Muscle of back (tissue), 13 donors: Measurements from ENCODE around the gene POLR2L. TPM values are rescaled to one million over a fixed set of nuclear protein-coding genes. Genes with fewer than 3 reads are reported as not detected.

Source experiments
- DNase-seq, 3 donors: peaks; one replicate each; pipeline versions ENCODE4 v3.0.0 to v3.0.0-alpha.2; 2013
- long read RNA-seq, 9 donors: transcript quantifications; one replicate each; lab custom pipeline, GENCODE V29; 2026
- polyA plus RNA-seq, 10 donors: library from polyadenylated mRNA; unstranded; fragments of 120-200 nt; gene quantifications; one replicate each; pipeline ENCODE4 v1.2.1, GENCODE V29; 2013; ENCODE audit not compliant: insufficient read length in 10 of 10

POLR2L gene
- polyA plus RNA-seq, result 100 to 1,000 TPM in 6 of 10 donors, 10 to 100 TPM in 4; 69.6 to 159 (median 104) TPM
- long read RNA-seq, donor 1, transcript POLR2L-201 (2 exons, 892 nt), result major isoform, 122 of 323 reads
- long read RNA-seq, donor 1, partial matches to known transcripts, result 134 of 323 reads
- long read RNA-seq, donor 1, other reads (novel, unspliced or antisense), result 67 of 323 reads
- long read RNA-seq, donor 2, transcript POLR2L-201 (2 exons, 892 nt), result major isoform, 134 of 227 reads
- long read RNA-seq, donor 2, partial matches to known transcripts, result 38 of 227 reads
- long read RNA-seq, donor 2, other reads (novel, unspliced or antisense), result 55 of 227 reads
- long read RNA-seq, donor 3, partial matches to known transcripts, result 0 of 1 reads
- long read RNA-seq, donor 3, other reads (novel, unspliced or antisense), result 0 of 1 reads
- long read RNA-seq, donor 4, transcript POLR2L-201 (2 exons, 892 nt), result major isoform, 132 of 132 reads
- long read RNA-seq, donor 4, partial matches to known transcripts, result 0 of 132 reads
- long read RNA-seq, donor 4, other reads (novel, unspliced or antisense), result 0 of 132 reads
- long read RNA-seq, donor 5, transcript POLR2L-201 (2 exons, 892 nt), result major isoform, 276 of 276 reads
- long read RNA-seq, donor 5, partial matches to known transcripts, result 0 of 276 reads
- long read RNA-seq, donor 5, other reads (novel, unspliced or antisense), result 0 of 276 reads
- long read RNA-seq, donor 6, transcript POLR2L-201 (2 exons, 892 nt), result major isoform, 165 of 165 reads
- long read RNA-seq, donor 6, partial matches to known transcripts, result 0 of 165 reads
- long read RNA-seq, donor 6, other reads (novel, unspliced or antisense), result 0 of 165 reads
- long read RNA-seq, donor 7, transcript POLR2L-201 (2 exons, 892 nt), result major isoform, 96 of 256 reads
- long read RNA-seq, donor 7, partial matches to known transcripts, result 121 of 256 reads
- long read RNA-seq, donor 7, other reads (novel, unspliced or antisense), result 39 of 256 reads
- long read RNA-seq, donor 8, transcript POLR2L-201 (2 exons, 892 nt), result major isoform, 153 of 153 reads
- long read RNA-seq, donor 8, partial matches to known transcripts, result 0 of 153 reads
- long read RNA-seq, donor 8, other reads (novel, unspliced or antisense), result 0 of 153 reads
- long read RNA-seq, donor 9, transcript POLR2L-201 (2 exons, 892 nt), result major isoform, 18 of 18 reads
- long read RNA-seq, donor 9, partial matches to known transcripts, result 0 of 18 reads
- long read RNA-seq, donor 9, other reads (novel, unspliced or antisense), result 0 of 18 reads

DNA sequence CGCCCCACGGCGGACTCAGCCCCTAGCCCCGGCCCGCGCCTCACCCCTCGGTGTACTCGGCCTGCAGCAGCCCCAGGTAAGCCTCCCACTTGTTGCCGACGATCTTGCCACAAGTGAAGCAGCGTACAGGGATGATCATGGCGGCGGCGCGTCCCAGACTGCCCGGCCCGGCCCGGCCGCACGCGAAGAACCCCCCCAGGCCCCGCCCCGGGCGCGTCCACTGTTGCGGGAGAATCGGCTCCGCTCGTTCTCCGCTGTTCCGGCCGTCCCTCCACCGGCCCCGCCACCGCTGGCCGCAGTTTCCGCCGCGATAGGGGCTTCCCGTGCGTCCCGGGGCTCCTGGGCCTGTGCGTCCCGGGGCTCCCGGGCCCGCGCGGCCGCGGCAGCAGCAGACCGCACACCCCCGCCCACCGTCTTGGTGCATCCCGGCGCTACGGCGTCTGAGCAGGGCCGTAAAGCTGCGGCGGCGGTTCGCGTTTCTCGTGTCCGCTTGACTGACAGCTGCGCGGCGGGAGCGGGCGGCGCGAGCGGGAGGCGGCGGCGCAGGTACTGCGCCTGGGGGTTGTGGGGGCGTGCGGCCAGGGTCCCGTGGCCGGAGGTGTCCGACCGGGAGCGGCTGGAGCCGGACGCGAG, at the start of gene POLR2L, which contains the start of gene TSPAN4:
TSS of gene POLR2L (minus strand) at position 160 of the 633 bp plus-strand sequence. CDS start at position 139, 21 bp downstream.
TSS of gene TSPAN4 (plus strand) at position 483 of the 633 bp plus-strand sequence. CDS start 7,453 bp downstream, outside the sequence.
- peak; percentile 88 to 96 (median 91) for DNase-seq

DNA sequence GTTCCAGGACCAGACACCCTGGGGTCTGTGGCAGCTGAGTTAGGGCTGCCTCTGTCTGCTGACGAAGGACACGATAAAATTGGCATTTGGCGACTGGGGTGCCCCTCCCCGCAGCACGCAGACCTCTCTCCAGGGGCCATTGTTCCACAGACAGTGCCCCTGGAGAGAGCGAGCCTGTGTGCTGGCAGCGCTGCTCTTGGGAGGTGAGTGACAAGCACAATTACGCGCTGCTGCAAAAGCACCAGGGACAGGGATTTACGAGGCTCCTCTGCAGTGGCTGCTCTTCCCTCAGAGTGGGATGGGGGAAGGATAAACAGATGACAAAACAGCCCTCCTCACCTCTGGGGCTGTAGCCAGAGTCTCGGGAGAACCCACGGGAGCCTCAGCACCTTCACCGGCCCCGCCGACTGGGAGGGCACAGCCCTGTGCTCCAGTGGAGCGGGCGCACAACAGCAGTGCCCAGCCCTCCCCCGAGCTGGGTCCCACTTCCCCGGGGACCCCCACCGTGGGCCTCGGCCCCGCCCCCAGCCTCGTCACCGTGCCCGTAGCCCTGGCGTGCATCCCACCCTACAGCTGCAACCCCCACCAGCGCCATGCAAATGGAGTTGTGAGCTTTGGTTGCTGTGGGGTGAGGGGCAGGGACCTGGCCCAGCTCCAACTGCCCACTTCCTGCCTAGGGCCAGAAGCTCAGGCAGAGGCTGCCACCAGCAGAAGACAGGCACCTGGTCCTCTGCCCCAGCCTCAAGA, 48.6 kb upstream of the POLR2L start:
- peak in 1 of 3 donors; percentile 26 for DNase-seq

DNA sequence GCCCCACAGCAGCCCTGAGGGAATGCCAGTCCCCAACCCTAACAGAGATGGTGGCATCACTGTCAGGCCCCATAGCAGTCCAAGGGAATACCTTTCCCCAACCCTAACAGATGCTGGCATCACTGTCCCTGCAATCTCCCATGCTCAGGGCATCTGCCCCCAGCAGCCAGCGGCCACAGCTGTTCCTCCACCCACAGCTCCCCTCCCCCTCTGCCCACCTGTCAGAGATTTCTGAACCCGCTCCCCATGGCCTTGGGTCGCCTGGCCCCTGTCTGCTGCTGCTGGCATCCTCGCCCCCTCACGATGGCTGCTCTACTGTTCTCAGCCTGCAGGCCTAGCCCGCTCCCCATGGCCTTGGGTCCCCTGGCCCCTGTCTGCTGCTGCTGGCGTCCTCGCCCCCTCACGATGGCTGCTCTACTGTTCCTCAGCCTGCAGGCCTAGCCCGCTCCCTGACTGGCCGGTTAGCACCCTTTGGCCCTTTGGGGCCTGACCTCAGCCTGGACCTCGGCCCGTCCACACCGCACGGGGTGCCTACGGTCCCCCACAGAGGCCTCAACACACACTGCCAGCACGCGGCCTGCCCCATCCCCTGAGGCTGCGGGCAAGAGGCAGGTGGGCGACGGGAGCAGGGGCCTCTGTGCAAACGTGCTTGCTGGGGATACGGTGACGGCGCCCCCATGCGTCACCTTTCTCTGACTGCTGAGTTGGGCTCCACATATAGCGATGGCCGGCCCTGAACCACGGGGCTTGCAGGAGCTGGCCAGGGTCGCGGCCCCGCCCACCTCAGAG, 47.6 kb upstream of the POLR2L start:
- peak in 1 of 3 donors; percentile 41 for DNase-seq

DNA sequence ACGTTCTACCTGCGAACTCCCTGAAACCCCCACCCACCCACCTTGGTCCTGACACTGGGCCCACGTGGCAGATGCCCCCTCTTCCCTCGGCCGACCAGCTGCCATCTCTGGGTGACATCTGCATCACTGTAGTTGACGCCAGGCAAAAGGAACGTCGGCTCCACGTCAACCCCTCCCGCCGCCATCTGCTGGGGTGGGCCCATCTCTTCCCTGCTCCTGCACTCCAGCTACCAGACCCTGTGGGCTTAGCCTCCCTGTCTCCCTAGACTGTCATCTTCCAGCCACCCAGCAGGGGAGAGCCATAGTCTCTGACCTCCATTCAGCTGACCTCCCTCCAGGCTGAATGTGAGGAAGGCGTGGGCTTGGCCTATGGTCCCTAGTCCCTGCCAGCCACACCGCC, 46.9 kb upstream of the POLR2L start:
- peak in 1 of 3 donors; percentile 34 for DNase-seq

DNA sequence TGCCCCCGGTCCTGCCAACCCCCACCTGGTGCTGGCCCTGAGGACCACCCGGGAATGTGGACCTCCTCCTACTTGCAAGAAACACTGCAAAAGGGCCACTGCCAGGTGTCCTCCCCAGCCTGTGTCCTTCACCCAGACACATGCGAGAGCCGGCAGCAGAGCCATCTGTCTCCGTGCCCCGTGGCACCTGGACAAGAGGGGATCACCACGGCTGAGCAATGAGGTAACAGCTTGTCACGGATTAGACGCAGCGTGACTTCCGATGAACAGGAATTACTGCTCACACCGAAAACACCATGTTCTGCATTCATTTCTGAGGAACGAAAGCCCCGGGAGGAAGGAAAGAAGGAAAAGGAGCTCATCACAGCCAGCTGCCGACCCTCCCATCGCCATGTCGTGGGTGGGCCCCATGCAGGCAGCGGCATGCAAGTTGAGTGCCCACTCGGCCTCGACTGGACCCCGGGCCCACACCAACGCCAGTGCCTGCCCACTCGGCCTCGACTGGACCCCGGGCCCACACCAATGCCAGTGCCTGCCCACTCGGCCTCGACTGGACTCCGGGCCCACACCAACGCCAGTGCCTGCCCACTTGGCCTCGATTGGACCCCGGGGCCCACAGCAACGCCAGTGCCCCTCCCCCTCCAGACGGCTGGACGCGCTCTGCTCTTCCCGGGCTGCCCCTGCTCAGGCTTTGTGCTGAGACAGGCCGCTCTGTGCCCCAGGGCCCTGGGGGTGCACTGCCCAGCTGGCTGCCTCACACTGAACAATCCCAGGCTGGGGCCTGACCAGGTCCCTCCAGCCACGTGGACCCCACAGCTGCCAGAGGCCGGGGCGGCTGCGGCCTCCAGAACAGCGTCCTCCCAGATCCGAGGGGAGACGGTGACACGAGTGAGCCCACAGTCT, 46.2 kb upstream of the POLR2L start:
- peak in 1 of 3 donors; percentile 35 for DNase-seq

DNA sequence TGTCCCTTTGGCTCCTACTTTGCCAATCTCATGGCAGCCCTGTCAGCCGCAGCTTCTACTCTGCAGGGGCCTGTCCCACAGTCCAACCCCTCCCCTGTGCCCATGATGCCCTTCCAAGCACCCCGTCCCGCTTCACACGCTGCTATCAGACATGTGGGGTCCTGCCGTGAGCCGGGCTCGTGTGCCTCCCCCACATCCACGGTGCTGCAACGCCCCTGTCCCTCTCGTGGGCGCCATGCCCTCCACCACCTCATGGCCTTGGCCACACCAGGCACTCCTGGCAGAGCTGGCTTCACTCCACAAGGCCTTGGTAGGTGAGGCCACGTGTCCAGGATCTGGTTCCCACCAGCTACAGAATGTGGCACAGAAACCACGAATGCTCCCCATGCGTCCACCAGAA, 45.3 kb upstream of the POLR2L start:
- no peak for DNase-seq

DNA sequence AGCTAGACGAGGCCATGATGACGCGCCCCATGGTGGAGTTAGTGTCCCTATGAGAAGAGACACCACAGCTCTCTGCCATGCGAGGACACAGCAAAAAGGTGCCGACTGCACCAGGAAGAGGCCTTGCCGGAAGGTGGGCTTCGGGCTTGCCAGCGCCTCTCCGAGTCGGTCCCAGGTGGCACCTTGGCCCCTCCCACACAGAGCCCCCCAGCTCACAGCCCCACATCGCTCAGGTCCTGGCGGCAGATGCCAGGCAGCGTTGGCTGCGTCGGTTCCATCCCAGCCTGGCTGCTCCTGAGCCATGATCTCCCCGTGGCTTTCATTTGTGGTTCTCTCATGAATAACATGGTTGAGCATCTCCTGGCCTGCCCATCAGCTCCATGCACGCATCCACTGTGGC, 44.2 kb upstream of the POLR2L start:
- no peak for DNase-seq

DNA sequence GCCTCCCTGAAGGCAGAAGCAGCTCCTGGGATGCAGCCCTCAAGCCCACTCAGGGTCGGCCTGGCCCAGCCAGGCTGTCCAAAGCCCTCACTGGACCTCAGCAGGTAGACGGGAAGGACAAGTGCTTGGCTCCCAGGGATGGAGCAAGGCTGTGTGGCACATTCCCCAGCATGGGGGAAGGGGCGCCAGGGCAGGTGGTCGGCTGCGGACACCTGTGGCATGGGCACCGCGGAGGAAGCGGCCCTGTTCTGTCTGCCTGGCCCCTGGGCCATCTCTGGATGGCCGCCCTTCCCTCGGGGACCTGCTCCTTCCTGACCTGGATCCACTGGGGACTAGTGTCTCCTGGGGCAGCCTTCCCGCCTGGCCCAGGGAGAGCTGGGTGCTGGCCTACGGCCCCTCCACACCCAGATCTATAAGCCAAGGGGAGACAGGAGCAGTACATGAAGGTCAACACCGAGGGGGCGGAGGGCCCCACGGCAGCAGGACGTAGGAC, 42.3 kb upstream of the POLR2L start:
- DNase-seq, result no peak

DNA sequence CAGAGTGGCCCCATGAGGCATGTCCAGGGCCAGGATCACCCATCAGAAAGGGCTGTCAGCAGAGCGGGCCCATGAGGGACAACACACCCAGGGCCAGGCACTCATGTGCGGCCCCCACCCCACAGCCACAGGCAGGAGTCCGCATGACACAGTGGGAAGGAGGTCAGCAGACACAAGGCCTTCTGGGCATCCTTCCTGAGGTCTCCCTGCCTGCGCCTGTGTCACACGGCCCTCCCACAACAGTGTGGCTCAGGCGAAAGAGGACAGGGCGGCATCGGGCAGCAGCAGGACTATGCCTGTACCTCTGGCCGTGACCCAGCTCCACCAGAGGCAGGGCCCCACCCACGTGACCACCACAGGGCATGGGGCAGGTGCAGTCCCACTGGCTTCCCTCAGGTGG, 41.2 kb upstream of the POLR2L start:
- no peak for DNase-seq

DNA sequence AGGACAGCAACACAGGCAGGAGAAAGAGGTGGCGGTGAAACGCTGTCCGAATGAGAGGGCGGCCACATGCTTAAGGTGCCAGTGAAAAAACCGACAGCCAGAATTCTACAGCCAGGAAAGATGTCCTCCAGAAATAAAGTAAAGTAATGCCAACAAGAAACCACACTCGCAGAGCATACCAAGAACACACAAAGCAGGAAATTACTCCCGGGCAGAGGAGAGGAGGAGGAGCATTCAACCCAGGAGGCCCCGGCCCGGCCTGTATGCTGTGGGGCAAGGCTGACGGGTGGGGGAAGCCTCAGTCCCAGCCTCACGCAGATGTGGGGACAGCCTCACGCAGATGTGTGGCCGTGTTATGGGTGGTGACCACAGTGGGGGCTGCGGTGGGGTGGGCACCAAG, 40.3 kb upstream of the POLR2L start:
- no peak for DNase-seq

DNA sequence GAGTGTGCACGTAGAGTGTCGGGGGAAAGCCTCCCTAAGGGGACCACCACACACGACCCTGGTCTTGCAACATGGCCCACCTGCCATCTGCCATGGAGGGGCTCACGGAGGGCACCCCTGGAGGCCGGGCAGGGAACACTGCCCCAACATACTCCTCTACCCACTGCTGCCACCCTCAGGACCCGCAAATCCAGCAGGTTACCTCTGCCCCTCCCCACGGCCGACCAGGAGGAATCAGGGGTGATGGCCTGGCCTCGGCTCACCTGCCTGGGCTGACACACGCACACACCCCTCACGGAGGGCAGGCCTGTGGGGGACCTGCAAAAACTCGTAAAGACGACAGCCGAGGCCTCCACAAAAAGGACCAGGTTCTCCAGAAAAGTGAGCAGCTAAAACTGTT, 38.1 kb upstream of the POLR2L start:
- DNase-seq, result no peak

DNA sequence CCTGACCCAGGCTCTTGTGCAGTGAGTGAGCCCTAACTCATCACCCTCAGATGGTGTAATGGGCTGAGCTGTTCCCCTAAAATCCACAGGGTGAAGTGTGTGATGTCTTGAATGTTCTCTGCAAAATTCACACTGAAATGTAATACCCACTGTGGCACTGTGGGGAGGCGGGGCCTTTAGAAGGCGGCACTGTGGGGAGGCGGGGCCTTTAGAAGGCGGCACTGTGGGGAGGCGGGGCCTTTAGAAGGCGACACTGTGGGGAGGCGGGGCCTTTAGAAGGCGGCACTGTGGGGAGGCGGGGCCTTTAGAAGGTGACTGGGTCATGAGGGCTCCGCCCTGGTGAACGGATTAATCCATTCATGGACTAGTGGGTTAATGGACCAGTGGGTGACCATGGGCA, 35.2 kb upstream of the POLR2L start:
- DNase-seq, result no peak

DNA sequence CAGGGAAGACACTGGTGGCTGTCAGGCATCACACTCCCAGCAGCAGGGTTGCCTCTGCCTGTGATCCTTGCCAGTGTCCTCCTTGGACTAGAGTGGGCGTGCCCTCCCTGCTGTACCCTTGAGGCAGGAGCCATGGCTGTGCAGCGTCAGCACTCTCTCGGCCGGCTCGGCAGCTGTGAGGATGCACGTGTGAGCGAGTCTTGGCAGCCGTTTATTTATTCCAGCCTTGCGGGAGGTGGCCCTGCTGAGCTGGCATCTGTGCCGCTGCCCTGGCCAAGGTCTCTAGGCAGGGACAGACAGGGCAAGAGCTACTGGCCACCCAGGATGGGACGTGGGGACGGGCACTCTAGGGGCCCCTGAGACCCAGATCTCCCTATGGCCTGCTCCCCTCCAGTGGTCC, 34.2 kb upstream of the POLR2L start:
- peak in 2 of 3 donors; percentile 49 to 62 for DNase-seq

DNA sequence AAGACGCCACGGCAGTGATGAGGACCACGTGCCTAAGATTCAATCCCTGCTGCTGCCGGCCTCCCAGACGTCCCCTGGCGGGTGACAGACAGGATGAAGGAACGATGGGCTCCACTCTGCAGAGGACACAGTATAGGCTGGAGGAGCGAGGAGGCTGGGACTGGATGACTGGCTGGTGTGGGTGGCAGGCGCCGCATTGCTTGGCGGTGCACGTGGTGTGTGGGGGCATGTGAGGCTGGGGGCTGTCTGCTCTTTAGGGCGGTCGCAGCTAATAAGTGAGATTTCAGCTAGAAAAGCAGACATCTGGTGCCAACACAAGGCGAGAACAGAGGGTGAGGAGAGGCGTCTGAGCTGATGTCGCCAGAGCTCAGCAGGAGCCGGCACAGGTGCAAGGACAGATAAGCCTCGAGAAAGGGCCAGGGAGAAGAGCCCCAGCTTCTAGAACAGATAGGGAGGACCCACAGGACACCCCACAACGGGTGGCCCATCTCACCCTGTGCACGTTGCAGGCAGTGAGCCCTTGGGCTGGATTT, 33.5 kb upstream of the POLR2L start:
- no peak for DNase-seq

DNA sequence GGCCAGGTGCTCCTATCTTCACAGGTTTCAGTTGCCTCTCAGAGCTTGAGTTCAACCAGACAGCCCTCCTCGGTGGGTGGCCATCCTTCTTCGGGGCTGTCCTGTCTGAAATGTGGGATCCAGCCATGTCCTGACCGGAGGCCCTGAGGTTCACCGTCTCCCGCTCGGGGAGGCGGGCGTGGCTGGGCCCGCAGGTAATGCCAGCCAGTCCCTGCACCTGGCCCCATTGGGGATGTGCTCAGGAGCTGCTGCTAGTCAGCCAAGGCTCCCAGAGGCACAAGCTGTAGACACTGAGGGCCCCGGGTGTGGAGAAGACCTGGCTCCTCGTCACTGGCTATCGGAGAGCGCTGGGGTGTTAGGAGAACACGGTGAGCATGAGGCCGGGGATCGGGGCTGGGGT, 32.9 kb upstream of the POLR2L start:
- DNase-seq, result no peak

DNA sequence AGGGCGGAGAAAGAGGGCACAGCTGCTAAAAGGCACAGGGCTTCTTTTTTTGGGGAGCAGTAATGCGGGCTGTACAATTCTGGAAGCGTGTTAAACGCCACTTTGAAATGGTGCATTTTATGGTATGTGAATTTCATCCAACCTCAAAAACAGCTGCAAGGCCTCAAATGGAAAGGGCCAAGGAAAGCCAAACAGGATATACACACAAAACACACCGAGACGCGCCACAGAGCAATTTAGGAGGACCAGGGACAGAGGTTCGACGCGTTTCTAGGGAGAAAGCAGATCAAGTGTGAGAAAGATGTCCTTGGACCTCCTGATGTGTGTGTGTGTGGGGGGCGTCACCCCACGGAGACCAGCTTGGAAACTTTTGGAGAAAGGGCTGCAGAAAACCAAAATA, 31.4 kb upstream of the POLR2L start:
- DNase-seq, result peak in 1 of 3 donors; percentile 75

DNA sequence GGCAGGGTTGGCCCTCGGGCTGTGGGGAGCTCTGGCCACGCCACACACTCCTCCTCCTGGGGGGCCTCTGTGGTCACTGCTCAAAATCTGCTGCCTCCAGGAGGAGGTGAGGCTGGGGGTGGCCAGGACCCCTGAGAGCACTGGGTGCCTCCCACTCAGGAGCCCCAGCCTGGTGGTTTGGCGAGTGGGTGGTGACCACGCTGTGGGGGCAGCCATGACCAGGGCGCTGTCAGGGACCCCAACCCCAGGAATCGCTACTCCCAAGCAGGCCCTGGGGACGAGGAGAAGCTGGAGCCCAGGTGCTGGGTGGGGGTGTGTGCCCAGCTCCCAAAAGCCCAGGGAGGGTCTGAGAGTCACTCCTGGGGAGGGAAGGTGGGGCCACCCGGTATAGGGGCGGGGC, 30.5 kb upstream of the POLR2L start:
- DNase-seq, result no peak

DNA sequence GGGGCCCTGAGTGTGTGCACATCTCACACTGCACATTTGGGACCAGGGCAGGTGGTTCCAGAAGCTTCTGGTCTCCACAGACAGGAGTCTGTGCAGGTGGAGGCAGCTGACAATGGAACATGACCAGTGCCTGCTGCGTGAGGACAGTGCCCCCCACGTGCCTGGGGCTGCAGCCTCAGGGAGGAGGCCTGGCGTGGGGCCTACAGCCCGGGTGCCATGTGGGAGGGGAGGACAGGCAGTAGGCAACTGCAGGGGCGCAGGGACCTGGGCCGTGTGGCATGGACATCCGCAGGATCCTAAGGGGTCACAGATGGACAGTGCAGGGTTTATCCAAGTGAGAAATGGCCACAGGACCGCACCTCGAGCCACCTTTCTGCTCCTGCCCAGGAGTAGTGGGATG, 29.1 kb upstream of the POLR2L start:
- no peak for DNase-seq
